Kidney capillary endothelial cell (primary cell): Measurements from ENCODE around the gene EMSY.
A peak's percentile ranks its signal among the peaks of the same experiment; 100 is the strongest.
"Not testable (repeated sequence)": the region's sequence is repeated elsewhere in the genome, so short reads cannot be mapped to it uniquely, and the experiment has no call there.

ENCODE experiments used
- DNase-seq: peaks from one replicate; pipeline ENCODE4 v3.0.0-alpha.2; 2018; ENCODE audit warnings: low spot score

EMSY gene, protein sequence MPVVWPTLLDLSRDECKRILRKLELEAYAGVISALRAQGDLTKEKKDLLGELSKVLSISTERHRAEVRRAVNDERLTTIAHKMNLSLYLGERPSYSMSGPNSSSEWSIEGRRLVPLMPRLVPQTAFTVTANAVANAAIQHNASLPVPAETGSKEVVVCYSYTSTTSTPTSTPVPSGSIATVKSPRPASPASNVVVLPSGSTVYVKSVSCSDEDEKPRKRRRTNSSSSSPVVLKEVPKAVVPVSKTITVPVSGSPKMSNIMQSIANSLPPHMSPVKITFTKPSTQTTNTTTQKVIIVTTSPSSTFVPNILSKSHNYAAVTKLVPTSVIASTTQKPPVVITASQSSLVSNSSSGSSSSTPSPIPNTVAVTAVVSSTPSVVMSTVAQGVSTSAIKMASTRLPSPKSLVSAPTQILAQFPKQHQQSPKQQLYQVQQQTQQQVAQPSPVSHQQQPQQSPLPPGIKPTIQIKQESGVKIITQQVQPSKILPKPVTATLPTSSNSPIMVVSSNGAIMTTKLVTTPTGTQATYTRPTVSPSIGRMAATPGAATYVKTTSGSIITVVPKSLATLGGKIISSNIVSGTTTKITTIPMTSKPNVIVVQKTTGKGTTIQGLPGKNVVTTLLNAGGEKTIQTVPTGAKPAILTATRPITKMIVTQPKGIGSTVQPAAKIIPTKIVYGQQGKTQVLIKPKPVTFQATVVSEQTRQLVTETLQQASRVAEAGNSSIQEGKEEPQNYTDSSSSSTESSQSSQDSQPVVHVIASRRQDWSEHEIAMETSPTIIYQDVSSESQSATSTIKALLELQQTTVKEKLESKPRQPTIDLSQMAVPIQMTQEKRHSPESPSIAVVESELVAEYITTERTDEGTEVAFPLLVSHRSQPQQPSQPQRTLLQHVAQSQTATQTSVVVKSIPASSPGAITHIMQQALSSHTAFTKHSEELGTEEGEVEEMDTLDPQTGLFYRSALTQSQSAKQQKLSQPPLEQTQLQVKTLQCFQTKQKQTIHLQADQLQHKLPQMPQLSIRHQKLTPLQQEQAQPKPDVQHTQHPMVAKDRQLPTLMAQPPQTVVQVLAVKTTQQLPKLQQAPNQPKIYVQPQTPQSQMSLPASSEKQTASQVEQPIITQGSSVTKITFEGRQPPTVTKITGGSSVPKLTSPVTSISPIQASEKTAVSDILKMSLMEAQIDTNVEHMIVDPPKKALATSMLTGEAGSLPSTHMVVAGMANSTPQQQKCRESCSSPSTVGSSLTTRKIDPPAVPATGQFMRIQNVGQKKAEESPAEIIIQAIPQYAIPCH (N-terminal part only)

DNA sequence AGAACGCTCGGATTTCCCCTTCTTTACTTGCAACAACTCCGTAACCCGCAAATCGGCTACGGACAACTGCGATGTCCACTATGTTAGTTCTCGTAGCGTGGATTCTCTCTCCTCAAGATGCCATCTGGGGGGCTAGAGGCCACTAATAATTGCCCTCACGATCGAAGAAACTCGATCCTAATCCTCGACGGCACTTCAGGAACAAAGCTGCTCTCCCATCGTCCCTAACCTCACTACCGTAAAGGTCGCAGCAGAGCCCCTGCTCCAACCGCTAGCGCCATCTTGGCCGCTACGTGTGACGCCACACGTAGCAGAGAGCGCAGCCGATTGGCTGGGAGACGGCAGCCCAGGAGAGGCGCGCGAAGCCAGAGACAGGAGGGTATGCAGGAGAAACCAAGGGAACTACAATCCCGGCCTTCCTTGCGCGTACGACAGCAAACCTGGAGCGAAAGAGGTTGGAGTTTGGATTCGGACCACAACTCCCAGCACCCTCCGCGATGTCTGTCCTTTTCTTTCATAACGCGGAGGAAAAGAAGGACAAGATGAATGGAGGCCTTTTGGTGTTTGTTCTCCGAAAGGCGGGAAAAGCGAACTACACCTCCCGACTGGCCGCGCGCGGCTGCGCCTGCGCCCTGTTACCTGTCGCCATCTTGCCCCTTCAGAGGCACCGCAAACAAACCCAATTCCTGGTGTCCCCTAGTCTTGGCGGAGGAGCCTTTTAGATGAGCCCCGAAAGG, at the start of gene EMSY:
Gene EMSY (plus strand): TSS at position 635 of the 737 bp plus-strand sequence. CDS start 1,921 bp downstream, outside the sequence.
- DNase-seq, result peak; percentile 99

DNA sequence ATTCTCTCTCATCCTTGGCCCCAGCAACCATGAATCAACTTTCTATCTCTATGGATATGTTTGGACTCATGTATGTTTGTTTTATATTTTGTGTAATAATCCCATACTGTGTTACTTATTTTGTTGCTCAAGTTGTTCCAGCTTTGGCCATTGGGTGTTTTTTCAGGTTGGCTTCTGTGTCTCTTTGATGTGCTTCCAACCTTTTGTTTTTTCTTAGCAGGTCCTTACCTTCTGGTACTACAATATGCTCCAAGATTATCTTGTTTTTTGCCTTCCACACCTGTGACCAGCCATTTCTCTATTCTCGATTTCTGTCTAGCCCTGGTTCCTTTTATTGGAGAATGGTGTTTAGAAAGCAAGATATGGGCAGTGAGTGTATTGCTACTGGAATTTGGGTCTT, 49.5 kb upstream of the EMSY start:
- no peak for DNase-seq

DNA sequence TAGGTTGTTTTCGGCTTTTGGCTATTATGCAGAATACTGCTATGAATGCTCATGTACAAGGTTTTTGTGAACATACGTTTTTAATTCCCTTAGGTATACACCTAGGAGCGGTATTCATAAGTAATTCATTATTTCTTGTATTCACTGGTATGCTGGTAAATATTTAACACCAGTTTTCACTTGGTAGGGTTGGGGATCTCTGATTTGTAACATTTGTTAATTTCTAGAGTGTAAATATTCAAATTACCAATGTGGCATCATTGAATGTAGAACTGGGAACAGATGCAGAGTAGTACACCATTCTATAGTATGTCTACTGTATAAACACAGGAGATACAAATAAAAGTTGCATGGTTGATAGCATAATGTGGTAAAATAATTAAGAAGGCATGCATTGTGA, 47.4 kb upstream of the EMSY start:
- DNase-seq, result no peak

DNA sequence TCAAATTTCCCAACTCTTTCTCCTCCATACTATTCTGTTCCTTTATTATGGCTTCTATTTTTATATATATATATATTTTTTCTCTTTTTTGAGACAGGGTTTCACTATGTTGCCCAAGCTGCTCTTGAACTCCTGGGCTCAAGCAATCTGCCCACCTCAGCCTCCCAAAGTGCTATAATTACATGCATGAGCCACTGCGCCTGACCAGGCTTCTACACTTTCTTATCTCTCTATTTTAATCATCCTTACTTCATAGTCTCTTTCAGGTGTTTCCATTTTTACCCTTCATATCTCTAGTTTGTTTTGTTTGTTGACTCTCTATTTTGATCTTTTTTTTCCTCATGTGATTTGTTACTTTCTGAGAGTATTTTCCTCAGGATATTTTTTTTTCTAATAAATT, 43.9 kb upstream of the EMSY start:
- no peak for DNase-seq

DNA sequence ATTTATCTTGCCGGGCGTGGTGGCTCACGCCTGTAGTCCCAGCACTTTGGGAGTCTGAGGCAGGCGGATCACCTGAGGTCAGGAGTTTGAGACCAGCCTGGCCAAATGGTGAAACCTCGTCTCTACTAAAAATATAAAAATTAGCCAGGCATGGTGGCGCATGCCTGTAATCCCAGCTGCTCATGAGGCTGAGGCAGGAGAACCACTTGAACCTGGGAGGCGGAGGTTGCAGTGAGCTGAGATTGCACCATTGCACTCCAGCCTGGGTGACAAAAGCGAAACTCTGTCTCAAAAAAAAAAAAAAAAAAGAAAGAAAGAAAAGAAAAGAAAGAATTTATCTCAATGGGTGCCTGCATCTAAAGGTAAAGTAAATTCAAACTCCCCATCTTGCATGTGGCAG, 43.3 kb upstream of the EMSY start:
- not testable (repeated sequence) for DNase-seq

DNA sequence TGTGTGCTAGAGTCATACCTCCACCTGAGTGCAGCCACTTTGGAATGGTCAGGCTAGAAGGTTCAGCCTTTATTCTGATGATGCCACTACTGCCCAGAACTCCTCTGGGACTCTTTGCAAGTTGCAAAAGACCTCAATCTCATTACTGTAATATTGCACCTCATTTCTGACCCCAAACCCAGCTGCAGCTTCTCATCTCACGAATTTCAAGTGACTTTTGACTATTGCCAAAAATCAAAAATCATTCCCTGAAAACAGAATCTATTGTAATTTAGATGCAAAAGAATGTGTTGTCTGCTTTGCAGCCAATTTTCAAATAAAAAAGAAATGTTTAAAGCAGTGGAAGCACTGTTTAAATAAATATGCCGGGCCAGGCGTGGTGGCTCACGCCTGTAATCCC, 38.5 kb upstream of the EMSY start:
- no peak for DNase-seq

DNA sequence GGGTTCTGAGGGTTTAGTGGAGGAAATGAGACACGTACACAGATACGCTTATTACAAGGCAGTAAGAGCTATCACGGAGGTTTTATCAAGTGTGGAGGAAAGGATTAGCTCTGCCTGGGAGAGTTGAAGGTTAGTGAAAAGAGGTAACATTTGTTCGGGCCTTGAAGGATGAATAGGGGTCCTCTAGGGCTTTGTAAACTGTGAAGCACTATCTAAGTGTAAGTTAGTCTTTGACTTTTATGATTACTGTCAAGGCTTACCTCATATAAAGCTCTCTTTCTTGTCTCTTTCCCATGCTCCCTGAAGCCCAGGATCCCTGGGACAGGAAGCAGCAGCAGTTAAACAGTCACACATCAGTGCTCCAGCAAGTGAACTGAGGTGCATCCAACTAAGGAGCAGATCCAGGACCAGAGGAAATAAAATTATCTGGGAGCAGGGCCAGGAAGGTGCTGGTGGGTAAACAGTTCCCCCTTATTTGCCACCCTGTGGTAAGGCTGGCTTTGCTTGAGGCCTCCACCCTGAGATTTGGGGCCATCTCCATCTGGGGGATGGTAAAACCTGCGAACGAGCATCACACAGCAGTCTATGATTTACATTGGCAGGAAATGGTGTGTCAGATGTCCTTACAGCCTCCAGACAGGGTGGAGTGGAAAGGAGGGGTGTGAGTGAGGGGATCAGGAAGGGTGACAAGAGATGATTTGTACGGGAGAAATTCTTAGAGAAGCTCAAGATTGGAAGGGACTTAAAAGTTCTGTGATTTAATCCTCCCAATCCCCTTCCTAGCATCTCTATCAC, 36.5 kb upstream of the EMSY start:
- peak; percentile 48 for DNase-seq

DNA sequence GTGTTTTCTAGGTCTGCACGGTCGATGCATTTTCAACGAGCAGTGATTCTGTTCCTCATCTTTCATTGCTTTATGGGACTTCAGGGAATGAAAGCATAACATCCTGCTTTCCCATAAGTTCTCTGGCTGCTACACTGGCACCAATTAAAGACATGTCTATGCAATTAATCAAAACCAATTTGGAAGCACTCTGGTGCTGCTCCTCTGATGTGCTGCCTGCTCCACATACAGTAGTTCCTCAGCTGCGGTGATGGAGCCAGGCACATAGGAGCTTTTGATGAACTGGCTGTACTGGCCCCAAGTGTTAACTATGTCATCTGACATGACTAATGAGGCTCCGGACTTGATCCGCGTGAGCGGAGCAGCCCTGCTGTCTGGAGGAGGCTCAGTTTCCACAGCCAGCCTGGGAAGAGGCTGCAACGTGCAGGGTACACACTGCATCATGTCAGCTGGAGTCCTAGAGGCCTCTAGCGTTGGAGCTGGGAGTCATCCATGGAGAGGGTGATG, 33.9 kb upstream of the EMSY start:
- DNase-seq, result no peak

DNA sequence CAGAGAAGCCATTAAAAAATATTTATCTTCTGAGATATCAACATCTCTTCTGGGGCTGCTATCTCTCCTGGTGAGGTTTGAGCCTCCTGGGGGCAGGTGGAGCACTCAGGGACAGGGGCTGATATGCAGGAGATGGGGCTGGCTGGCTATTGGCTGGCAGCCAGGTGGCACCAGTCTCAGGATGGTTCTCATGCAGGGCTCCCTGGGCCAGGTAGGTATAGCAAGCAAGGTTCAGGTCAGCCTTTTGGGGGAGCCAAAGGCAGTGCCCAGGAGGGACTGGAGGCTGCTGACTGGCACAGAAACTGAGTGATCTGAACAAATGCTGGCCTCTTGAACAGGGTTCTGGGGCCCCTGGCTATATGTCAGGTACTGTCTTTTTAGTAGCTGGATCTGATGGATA, 29.7 kb upstream of the EMSY start:
- DNase-seq, result no peak

DNA sequence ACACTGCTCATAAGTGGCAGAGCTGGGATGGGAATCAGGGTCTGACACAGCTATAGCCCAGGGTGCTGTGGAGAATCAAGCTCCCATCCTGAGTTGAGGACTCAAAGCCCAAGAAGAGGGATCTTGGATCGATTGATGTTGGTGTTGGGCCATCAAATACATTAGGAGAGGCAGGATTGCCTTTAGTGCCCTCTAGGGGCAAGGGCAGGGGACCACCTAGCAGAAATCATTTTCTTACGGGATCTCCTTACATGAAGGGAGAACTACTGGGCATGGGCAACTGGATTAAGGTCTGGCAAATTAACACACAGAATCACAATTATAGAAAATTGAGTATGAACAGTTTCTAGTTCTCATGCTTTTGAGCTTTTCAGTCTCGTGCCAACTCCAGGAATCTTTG, 24.9 kb upstream of the EMSY start:
- DNase-seq, result no peak

DNA sequence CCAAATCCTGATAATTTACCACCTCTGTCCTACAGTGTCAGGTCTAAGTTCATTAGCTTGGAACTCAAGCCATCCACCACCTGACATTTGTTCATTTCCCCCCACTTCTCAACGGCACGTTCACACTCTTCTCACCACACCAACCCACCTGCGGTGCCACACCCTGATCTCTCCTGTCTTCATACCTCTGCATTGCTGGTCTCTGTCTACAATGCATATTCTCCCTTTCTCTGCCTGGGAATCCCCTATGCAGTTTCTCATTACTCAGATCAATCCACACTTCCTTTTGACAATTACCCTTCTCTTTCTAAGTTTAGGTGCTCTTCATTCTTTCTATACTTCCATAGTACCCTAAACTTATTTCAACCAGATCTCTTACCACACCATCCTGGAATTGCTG, 20.4 kb upstream of the EMSY start:
- no peak for DNase-seq

DNA sequence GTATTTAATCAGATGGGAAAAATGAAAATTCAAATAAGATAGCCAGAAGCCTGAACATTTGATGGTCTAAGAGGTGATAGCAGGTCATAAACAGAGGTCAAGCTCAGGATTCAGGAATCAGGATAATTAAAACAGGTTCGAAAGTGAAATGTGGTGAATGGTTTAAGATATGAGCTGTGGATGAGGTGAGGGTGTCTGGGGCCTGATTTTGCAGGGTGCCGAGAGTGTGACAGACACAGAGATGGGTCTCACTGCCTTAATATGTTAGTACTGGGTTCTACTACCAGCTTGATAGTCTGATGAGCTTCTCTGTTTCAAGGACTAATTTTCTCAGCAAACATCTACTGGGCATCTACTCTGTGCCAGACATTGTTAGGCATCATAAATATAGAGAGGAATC, 19.9 kb upstream of the EMSY start:
- no peak for DNase-seq

DNA sequence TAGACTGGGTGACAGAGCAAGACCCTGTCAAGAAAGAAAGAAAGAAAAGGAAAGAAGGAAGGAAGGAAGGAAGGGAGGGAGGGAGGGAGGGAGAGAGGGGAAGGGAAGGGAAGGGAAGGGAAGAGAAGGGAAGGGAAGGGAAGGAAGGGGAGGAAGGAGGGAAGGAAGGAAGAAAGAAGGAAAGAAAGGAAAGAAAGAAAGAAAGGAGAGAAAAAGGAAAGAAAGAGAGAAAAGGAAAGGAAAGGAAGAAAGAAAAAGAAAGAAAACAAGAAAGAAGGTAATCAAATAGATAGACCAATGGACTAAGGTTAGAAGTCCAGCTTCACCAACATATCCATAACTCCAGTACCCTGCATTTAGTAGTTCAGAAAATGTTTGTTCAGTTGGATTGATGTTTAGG, 18.2 kb upstream of the EMSY start:
- DNase-seq, result no peak

DNA sequence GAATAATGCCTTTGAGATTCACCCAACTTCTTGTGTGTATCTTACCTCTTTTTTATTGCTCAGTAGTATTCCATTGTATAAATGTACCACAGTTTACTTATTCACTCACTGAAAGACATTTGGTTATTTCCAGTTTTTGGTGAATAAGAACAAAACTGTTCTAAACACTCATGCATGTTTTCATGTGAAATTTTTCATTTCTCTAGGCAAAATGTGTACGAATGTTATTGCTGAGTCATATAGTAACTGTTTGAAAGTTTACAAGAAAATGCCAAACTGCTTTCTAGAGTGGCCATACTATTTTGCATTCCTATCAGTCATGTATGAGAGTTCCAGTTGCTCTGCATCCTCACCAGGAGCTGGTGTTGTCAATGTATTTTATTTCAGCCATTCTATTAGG, 8.8 kb upstream of the EMSY start:
- DNase-seq, result no peak

DNA sequence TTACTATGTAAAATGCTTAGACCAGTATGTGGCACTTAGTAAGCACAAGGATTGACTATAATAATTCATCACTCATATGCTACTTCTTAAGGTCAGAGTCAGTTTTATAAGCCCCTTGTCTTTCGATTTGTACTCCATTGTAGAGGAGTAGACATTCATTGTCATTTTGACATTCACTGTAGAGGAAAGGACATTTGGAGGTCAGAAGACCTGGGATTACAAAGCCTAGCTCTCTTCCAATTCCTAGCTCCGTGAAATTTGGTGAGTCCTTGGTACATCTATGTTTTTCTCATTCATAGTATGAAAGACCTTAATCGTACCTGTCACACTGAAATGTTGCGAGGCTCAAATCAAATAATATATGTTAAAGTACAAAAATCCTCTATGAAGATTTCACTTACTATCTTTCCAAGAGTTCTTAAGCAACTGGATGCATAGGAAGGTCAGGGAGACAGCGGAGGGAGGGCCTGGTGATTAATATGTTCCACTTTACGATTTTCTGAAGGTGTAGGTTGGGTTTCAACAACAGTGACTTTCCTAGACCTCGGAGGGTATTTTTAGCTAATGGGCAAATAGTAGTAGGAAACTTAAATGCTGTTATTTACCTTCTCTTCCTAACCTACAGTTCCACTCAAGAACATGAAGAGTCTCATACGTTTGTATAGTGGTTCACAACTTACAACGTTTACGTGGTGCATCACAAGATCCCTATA, 1.4 kb upstream of the EMSY start:
- DNase-seq, result peak; percentile 9

DNA sequence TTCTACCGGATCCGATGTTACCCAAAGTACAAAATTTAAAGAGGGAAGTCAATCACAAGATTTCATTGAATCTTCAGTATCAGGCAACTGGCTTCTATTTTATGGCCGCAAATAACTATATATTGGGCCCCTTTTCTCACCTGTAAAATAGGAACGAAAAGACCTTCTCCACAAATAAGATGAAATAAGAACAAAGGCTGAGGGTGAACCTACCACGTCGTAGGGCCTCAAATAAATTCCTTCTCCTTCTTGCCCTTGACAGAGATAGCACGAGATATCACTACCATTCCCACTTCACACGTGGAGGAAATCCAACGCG, 794 bp upstream of the EMSY start:
- DNase-seq, result no peak

DNA sequence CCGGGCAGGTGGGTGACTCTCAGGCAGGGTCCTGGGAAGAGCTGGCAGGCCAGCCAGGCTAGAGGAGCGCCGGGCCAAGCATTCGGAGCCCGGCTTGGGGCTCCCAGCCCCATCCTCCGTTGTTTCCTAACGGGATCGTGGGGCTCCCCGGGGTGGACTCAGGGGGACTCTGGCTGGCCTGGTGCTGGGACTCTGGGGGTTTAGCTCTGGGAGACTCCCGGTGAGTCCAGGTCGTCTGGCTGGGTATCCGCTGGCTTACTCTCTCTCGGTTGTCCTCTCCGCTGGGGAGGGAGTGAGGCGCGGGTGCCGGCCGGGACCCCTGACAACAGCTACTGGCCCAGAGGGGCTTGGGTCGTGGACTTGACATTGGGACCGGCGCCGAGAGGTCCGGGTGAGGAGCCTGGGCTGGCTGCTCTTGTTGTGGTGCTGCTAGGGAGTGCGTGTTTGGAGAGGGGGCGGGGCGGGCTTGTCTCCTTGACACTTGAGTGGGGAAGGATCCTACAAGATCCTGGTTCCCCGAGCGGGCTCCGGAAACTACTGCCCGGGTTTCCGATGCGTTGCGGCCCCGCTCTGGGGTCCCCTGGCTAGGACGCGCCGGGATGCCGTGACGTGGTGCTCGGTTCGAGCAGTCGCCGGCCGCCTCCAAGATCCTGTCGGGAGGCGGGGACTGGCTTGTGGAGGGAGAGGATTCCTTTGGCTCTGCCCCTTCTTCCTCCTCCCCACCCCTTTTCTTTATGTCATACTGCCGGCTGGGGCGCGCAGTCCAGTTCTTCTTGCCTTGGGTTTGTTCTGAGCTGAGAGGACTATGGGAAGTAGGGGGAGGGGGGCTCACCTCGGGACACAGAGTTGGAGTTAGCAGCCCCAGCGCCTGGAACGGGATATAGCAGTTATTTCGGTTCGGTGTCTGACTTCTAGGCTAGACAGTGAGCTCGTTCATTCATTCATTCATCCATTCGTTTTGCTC, 585 bp downstream of the EMSY start:
- peak; percentile 86 for DNase-seq

DNA sequence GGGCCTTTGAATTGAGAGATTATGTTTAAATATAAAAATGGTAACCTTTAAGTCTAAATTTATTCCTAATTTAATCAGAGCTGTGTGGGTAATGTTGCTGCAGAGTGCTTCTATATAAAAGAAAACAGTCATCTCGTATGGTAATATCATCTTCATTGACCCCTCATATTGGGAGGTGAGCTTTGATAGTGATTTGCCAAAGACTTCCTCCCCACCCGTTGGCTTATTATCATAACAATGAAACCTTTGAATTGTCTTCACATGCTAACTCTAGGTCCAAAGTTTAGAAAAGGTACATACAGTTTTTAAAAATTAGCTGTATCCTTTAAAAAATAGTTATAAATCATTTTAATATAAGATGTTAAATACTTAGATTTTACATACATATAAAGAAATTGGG, 3.7 kb downstream of the EMSY start:
- DNase-seq, result no peak

DNA sequence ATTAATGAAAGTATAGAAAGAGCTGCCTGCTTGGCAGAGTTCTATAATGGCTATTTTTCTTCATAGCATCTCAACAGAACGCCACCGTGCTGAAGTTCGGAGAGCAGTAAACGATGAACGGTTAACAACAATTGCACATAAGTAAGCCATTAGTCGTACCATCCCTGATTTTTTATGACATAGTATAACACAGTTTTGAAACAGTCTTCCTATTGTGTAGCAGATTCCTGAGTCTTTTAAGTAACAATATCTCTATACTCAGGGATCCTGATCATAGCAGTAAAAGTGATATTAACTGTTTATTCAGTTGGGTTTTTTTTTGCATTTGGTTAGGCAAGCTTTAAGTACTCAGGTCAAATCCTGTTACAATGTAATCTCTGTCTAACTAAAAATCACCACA, 8.4 kb downstream of the EMSY start:
- DNase-seq, result no peak
